ENCODE measurements around the gene ALDH1A1. TPM values are rescaled to one million over a fixed set of nuclear protein-coding genes. Genes with fewer than 3 reads are reported as not detected.

Gene ALDH1A1
- total and polyA plus RNA-seq, 3 donors from 2014 or later: 307 to 474 (median 337) TPM

- H3K27ac ChIP-seq: peak overlapping the region; percentile 75 to 78
- H3K9me3 ChIP-seq: no peaks in the 10 kb centered on the region
- H3K36me3 ChIP-seq (ENCODE audit: low read depth, missing control alignments): no peaks in the 10 kb centered on the region
- DNase-seq: peak; percentile 41
- intact Hi-C loops (cut with DNase I; ENCODE audit: low total_unique reads): no loop called here
- peaks cover 17% of the 10 kb centered on the region for H3K4me1 ChIP-seq
- no peak overlapping the region for H3K4me3 ChIP-seq
- 42 to 45% methylated on average over 4 of the region's 4 CpGs for WGBS, 2 donors
- TF ChIP-seq POLR2A (IDR thresholded peaks at IDR 0.05) (no peak), CTCF (IDR thresholded peaks at IDR 0.05) (no peak)
- no peaks in the 10 kb centered on the region for H3K27me3 ChIP-seq
Observed at GRCh38 chr9:72954431-72955125, 1.7 kb upstream of the ALDH1A1 start.

GRCh38 chr9:72952381-72952690 is 517 bp downstream of the ALDH1A1 start:
- H3K27ac ChIP-seq: peak overlapping the region; percentile 78
- no peaks in the 10 kb centered on the region for H3K9me3 ChIP-seq
- intact Hi-C loops (cut with DNase I; ENCODE audit: low total_unique reads): no loop called here
- WGBS, 2 donors: 15 to 24% methylated on average over 3 of the region's 3 CpGs
- no peaks in the 10 kb centered on the region for H3K36me3 ChIP-seq (ENCODE audit: low read depth, missing control alignments)
- H3K27me3 ChIP-seq: no peaks in the 10 kb centered on the region
- peak overlapping the region; percentile 39 to 65 for H3K4me3 ChIP-seq
- peaks cover 17% of the 10 kb centered on the region for H3K4me1 ChIP-seq
- no peak for DNase-seq
- TF ChIP-seq CTCF (IDR thresholded peaks at IDR 0.05): no peak
- no peak for TF ChIP-seq POLR2A (IDR thresholded peaks at IDR 0.05)

GRCh38 chr9:72951520-72952380 is 1.1 kb downstream of the ALDH1A1 start:
- intact Hi-C loops (cut with DNase I; ENCODE audit: low total_unique reads): no loop called here
- Histone ChIP-seq H3K27ac (peak overlapping the region; percentile 78), H3K4me1 (peaks cover 23% of the 10 kb centered on the region), H3K4me3 (peak overlapping the region; percentile 39 to 65), H3K9me3 (no peaks in the 10 kb centered on the region), H3K36me3 (ENCODE audit: low read depth, missing control alignments) (no peaks in the 10 kb centered on the region), H3K27me3 (no peaks in the 10 kb centered on the region)
- WGBS, 2 donors: 13 to 17% methylated on average over 5 of the region's 5 CpGs
- no peak for DNase-seq
- TF ChIP-seq POLR2A (IDR thresholded peaks at IDR 0.05) (no peak), CTCF (IDR thresholded peaks at IDR 0.05) (no peak)

GRCh38 chr9:72950875-72951442 is 1.9 kb downstream of the ALDH1A1 start:
- Histone ChIP-seq H3K27me3 (no peaks in the 10 kb centered on the region), H3K4me1 (peaks cover 23% of the 10 kb centered on the region)

More at GRCh38 chr9:72950875-72951442, 1.9 kb downstream of the ALDH1A1 start:
- TF ChIP-seq POLR2A (IDR thresholded peaks at IDR 0.05) (no peak), CTCF (IDR thresholded peaks at IDR 0.05) (no peak)
- Histone ChIP-seq H3K9me3 (no peaks in the 10 kb centered on the region), H3K36me3 (ENCODE audit: low read depth, missing control alignments) (no peaks in the 10 kb centered on the region), H3K27ac (peak overlapping the region; percentile 78), H3K4me3 (peak overlapping the region; percentile 39 to 65)
- WGBS, 2 donors: 30 to 36% methylated on average over 7 of the region's 7 CpGs
- DNase-seq: no peak
- intact Hi-C loops (cut with DNase I; ENCODE audit: low total_unique reads): no loop called here
